Testis (tissue), 3 donors: Measurements from ENCODE around the gene RELCH. TPM values are rescaled to one million over a fixed set of nuclear protein-coding genes. Genes with fewer than 3 reads are reported as not detected.

Experiments
- DNase-seq: peaks from one replicate; pipeline ENCODE4 v3.0.0-alpha.2; 2019
- H3K27ac ChIP-seq, 2 donors: fragments of 200-600 bp; sonication (generic); one replicate each; pipeline ENCODE4 v1.5.1; 2019
- H3K27me3 ChIP-seq: fragments of 200-600 bp; sonication (generic); one replicate; pipeline ENCODE4 v1.5.1; 2019
- H3K36me3 ChIP-seq: fragments of 200-600 bp; sonication (generic); one replicate; pipeline ENCODE4 v1.5.1; 2017; ENCODE audit warnings: low read depth; ENCODE audit errors: missing control alignments
- H3K4me1 ChIP-seq: fragments of 200-600 bp; sonication (generic); one replicate; pipeline ENCODE4 v1.5.1; 2019
- H3K4me3 ChIP-seq, 2 donors: fragments of 200-600 bp; sonication (generic); one replicate each; pipeline ENCODE4 v1.5.1; 2017 to 2019
- H3K9me3 ChIP-seq: fragments of 200-600 bp; sonication (generic); one replicate; pipeline ENCODE4 v1.5.1; 2017
- CTCF ChIP-seq, 3 experiments: fragments of 450-650 bp in 2 of 3; fragments of 200-600 bp in 1 of 3; sonication (generic) in 1 of 3; IDR thresholded peaks; one replicate each; pipeline ENCODE4 v1.5.1; 2016 to 2019; ENCODE audit warnings: antibody characterized with exemption in 3 of 3, mild to moderate bottlenecking in 2 of 3, moderate library complexity in 1 of 3
- POLR2A ChIP-seq: fragments of 450-650 bp; IDR thresholded peaks from one replicate; pipeline ENCODE4 v1.6.1; 2017; ENCODE audit warnings: antibody characterized with exemption, mild to moderate bottlenecking, moderate library complexity
- WGBS, 2 donors: methylation state at CpG; one replicate each; pipeline ENCODE4 v1.1.5; 2018; 5-methylcytosine and 5-hydroxymethylcytosine counted together
- intact Hi-C: fragments of 100-400 bp; cut with DNase I; formaldehyde crosslinking; loops from one replicate; pipeline ENCODE4 v1.15.1; 2023; ENCODE audit warnings: low total_unique reads
- polyA plus RNA-seq: library from polyadenylated mRNA; stranded (reverse); fragments of 350-450 nt; fragmentation: Illumina TruSeq; extraction: RNeasy Lipid Tissue Mini Kit (QIAGEN cat#74804); gene quantifications from one replicate; pipeline ENCODE4 v1.2.3, GENCODE V29; 2014; ENCODE audit warnings: low read depth, low replicate concordance; ENCODE audit not compliant: insufficient read depth
- total RNA-seq, 2 donors: library from RNA; depleted of rRNA; stranded (reverse); fragments of >200 nt; gene quantifications; one replicate each; pipeline ENCODE4 v1.2.3, GENCODE V29; 2016

The RELCH gene
- total and polyA plus RNA-seq, 3 donors from 2014 or later, result 15.7 to 41.6 (median 27.2) TPM

GRCh38 chr18:62282188-62282629 lies 95.2 kb downstream of the RELCH start:
- Histone ChIP-seq H3K27me3 (no peaks in the 10 kb centered on the region), H3K27ac (no peak overlapping the region), H3K36me3 (no peaks in the 10 kb centered on the region), H3K4me1 (peaks cover 12% of the 10 kb centered on the region), H3K4me3 (no peak overlapping the region), H3K9me3 (no peaks in the 10 kb centered on the region)
- 67 to 71% methylated on average over 2 of the region's 2 CpGs for WGBS, 2 donors
- DNase-seq, result no peak
- intact Hi-C loops, result no loop called here
- TF ChIP-seq POLR2A (no peak), CTCF (IDR thresholded peaks at IDR 0.05) (no peak)

- intact Hi-C loops, result no loop called here
These were observed 97.6 kb downstream of the RELCH start for GRCh38 chr18:62284637-62285036.

GRCh38 chr18:62285281-62285680 lies 98.2 kb downstream of the RELCH start:
- intact Hi-C loops, result no loop called here
- no peak overlapping the region for H3K4me3 ChIP-seq
- WGBS, 2 donors, result 90 to 96% methylated on average over 6 of the region's 6 CpGs
- H3K36me3 ChIP-seq, result no peaks in the 10 kb centered on the region
- peaks cover 12% of the 10 kb centered on the region for H3K4me1 ChIP-seq
- H3K9me3 ChIP-seq, result no peaks in the 10 kb centered on the region
- peak overlapping the region in 1 of 2 donors; percentile 44 for H3K27ac ChIP-seq
- DNase-seq, result no peak
- TF ChIP-seq POLR2A (no peak), CTCF (IDR thresholded peaks at IDR 0.05) (no peak)
- no peaks in the 10 kb centered on the region for H3K27me3 ChIP-seq

More at GRCh38 chr18:62284637-62285036, 97.6 kb downstream of the RELCH start:
- no peaks in the 10 kb centered on the region for H3K9me3 ChIP-seq
- TF ChIP-seq CTCF (IDR thresholded peaks at IDR 0.05), result no peak
- TF ChIP-seq POLR2A, result no peak
- peaks cover 12% of the 10 kb centered on the region for H3K4me1 ChIP-seq
- no peak overlapping the region for H3K4me3 ChIP-seq
- no peaks in the 10 kb centered on the region for H3K36me3 ChIP-seq
- no peak for DNase-seq
- peak overlapping the region in 1 of 2 donors; percentile 44 for H3K27ac ChIP-seq
- 67% methylated on average over 3 of the region's 3 CpGs for WGBS, 2 donors
- H3K27me3 ChIP-seq, result no peaks in the 10 kb centered on the region

GRCh38 chr18:62287781-62288664 lies 101.0 kb downstream of the RELCH start:
- no peak for DNase-seq
- intact Hi-C loops, result no loop called here
- H3K27me3 ChIP-seq, result no peaks in the 10 kb centered on the region
- H3K27ac ChIP-seq, result no peak overlapping the region
- H3K4me3 ChIP-seq, result no peak overlapping the region
- H3K4me1 ChIP-seq, result peaks cover 12% of the 10 kb centered on the region
- TF ChIP-seq CTCF (IDR thresholded peaks at IDR 0.05) (no peak), POLR2A (no peak)
- 87 to 88% methylated on average over 2 of the region's 2 CpGs for WGBS, 2 donors
- no peaks in the 10 kb centered on the region for H3K9me3 ChIP-seq
- no peaks in the 10 kb centered on the region for H3K36me3 ChIP-seq
